Activated CD4-positive, alpha-beta T cell treated with anti-CD3 and anti-CD28 coated beads for 48 hours (primary cell): ENCODE measurements around the gene OBI1.

Experiments
- DNase-seq: peaks from one replicate; pipeline ENCODE4 v3.0.0-alpha.2; 2020

The OBI1 gene

DNA sequence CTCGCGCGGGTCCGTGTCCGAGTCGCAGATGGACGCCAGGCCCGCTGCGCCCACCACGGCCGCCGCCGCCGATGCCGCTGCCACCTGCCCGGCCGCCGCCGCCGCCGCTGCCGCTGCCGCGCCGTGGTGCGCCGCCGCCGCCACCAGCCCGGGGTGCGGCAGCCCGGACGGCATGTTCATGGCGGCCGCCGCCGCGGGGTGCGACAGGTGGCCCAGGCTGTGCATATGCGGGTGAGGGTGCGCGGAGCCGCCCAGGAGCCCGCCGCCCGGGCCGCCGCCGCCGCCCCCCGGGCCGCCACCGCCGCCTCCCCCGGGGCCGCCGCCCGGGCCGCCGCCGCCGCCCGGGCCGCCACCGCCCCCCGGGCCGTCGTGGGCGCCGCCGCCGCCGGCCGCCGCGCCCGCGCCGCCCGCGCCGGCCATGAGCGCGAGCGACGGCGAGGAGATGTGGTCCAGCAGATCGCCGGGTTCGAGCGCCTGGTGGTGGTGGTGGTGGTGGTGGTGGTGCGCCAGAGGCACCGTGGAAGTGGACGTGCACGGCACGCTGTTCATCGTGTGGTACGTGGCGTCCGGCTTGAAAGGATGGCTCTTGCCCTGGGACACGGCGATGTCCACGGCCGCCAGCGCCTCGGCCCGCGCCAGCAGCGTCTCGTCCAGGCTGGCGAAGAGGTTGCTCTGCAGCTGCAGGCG is 56.9 kb downstream of the OBI1 start:
- DNase-seq = no peak

DNA sequence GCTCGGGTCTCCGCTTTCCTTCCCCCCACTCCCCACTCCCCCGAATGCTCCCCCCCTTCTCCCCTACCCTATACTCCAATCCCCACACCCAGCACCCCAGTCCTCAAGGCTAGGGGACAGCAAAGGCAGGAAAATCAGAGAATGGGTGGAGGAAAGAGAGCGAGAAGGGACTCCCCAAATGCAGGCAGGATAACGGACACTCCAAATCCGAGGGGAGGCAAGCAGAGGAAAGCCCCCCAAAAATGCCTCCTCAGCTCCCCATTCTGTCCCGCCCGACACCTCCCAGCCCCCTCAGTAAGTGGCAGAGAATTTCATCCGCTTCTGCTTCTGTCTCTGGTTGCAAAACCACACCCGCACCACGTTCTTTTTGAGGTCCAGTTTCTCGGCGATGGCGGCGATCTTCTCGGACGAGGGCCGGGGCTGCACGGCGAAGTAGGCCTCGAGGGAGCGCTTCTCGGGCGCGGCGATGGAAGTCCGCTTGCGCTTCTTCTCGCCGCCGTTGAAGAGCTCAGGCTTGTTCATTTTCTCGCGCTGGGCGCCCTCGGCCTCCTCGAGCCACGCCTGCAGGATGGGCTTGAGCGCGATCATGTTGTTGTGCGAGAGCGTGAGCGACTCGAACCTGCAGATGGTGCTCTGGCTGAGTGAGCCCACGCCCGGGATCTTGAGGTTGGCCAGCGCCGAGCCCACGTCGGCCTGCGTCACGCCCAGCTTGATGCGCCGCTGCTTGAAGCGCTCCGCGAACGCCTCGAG is 57.7 kb downstream of the OBI1 start:
- DNase-seq = peak; percentile 37

DNA sequence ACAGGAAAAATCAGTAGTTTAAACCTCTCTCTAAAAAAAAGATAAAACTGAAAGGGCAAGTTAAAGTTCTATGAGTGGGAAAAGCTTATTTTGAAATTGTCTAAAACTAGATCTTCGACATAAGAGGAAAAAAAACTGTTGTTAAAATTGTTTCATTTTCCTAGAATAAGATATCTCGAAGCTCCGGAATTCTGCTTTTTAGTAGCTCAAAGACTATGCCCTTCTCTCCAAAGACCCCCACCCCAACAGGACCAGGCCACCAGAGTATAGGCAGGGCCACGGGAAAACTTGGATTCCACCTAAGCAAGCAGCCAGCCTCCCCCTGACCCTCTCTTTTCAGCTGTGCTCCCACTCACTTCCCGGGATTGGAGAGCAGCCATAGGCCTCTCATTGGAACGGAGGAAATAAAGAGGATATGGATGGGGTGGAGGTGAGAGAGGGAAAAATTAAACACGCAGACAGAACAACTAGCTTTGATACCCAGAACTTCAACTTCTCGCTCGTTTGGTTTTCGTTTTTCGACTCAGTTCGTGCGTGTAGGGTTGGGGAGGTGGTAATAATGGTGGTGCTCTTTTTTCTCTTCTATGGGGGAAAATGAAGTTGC is 58.6 kb downstream of the OBI1 start:
- no peak for DNase-seq

DNA sequence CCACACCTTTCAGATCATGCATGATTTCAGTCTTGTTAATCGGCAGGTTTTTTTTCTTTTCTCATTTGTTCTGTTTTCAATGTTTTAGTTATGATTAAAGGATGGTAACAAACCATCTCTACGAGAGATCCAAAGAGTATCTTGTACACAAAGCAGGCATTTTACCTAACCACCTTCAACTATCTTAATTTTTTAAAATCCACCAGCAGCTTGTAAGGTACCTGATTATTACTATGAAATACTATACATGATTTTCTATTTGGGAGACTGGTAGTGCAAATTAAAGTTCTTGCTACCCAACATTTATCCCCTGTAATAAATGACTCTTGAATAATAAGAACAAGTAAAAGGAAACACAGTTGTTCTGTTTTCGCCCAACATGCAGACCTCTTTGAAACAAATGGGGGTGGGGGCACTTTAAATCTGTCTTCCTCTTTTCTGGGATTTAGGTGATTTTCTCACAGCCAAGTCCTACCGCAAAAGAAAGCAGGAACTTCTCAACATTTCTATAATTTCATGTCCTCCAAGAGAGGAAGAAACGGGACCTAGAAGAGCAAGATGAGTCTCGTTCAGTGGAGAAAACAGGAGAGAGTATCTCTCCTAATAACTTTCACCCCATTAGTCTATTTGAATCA is 59.2 kb downstream of the OBI1 start:
- DNase-seq = no peak

DNA sequence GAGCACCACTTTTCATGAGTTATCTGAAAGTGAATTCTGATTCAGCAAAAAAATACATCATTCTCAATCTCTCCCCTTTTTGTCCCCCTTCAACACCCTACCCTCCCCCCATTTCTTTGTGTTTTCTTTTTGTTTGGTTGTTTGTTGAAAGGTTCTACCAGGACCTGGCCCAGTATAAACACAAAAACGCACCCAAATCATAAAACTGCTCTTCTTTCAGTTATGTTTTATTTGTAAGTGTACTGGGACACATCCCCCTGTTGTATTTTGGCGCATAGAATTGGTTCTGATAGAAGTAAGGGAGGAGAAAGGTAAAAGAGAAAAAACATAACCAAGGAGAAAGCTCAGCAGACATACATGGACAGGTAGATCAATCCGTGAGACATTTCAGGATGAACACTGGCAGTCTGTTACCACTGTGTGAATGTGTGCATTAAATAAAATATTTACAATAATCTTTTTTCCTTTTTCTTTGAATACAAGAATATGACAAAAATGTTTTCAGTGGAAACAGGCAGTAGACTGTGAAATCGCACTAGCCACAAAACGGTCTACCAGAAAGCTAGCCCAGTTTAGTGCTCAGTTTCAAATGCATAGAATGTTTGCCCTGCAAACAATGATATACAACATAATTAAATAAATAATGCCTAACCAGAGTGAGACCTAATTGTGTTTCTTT is 59.9 kb downstream of the OBI1 start:
- no peak for DNase-seq

DNA sequence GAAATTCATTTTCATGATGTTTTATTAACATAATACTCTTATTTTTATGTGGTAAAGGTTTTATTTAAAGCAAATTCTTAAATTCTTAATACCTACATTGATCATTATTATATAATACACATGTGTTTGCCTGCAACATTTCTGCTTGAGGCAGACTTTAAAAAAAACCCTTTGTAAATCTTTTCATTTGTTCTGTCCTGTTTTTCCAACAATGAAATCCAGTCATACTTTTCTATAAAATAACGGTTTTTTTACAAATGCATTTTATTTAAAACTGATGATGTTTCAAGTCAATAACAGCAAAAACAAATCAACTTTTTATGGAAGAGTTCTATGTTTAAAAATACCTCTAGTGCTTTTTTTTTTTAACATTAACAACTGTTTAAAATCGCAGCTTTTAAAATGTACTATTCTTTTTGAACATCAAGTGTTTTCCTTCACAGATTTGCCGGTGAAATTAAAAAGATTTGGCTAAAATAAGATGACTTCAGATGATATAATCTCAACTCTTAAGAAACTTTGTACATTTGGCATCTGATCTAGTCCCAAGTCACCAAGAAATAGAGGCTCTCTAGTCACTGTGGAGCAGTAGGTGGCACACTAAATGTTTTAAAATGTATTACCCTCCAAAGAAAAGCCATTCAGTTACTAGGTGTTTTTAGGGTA is 60.7 kb downstream of the OBI1 start:
- no peak for DNase-seq

DNA sequence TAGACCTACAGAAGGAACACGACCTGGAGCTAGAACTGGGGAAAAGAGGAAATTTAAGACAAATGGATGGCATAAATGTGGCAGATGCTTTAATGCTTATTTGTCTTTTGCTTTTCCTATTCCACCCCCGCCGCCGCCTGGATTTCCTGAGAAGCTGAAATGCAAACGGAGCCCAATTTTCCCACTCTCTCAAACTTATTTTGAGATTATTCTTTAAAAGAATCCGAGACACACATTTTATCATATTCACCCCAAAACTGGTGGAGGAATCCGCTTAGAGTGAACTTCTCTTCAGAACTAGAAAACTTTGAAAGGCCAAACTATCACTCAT is 61.4 kb downstream of the OBI1 start:
- no peak for DNase-seq

DNA sequence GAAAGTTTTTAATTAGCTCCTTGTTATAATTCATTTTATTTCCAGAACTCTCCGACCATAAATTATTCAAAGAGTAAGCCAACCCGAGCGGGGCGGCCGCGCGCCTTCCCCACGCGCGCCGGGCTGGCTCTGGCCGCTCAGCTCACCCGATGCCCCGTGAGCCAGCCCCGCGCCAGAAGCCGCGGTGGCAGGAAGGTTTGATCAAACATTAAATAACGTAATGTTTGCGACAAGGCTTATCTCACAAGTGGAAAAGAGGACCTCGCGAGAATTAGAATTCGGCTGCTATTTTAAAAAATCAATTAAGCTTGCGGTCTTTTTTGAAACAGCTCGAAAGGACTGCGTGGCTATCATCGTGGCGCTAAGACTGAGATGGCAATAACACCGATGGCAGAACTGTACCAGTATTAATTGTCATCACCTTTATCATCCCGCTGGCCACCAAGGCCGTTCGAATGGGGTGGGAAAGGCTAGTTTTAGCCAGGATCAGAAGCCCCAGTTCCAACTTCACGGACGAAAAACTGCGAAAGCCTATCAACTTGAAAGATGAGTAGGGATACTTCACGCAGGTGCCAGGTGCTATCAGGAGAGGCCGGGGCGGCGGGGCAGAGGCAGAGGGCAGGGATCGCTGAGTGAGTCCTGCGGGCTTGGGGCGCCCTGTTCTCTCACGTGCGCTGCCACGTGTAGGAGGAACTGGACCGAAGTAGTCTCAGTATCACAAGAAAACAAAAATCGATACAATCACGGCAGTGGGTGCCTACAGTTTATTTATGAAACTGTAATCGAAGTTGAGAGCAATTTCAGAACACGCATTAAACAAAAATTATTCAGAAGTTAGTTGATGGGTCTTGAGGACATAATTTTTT is 62.0 kb downstream of the OBI1 start:
- no peak for DNase-seq

DNA sequence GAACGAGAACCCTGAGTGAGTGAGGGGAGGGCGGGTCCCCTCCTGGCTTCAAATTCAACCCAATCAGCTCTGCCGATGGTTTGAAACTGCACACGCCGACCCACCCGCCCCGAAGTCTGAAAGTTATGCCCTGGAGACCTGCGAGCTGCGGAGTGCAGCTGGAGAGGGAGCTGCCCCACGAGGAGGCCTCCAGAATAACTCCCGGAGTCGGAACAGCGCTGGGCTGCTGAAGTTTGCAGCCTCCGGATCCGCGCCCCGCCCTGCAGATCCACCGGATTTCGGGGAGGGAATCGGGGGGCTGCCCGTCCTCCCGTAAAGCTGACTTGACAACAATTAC is 62.6 kb downstream of the OBI1 start:
- DNase-seq = no peak

DNA sequence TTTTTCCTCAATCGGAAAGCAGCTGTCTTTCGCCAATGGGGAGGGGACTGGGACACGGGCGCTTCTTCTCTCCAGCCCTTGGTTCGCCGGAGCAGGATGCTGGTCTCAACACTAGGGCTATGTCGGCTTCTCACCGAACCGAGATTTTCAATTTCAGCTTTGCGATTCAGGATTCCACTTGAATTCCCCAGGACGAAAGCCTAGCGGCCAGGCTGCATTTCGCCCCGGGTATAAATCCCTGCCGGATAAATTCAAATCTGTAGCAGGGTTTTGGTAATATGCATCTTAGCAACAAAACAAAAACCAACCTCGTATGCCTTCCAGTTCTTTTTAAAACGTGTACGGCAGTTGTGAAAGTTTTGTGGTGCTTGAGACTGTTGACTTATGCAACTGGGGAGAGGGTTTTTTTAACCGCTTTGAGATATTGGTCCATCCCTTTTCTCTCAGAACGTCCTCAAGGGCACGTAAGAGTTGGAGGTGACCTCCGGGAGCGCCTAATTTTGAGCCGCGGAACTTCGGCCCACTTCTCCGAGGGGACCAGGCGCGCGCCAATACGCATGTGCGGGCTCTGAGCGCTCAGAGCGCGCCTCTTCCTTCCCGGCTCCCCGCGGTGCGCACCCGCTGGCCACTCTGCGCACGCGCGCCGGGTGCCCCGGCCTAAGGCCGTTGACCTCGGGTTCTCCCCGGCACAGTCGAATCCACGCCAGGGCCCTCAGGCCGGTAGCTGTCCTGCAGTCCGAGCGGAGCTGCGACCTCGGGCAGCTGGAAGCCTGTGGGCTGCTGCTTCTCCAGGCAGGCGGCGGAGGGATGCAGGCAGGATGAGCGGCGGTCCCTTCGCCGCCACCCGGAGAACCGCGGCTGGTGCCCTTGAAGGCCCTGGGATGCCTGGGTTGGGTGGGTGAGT is 63.2 kb downstream of the OBI1 start:
- DNase-seq = peak; percentile 44

DNA sequence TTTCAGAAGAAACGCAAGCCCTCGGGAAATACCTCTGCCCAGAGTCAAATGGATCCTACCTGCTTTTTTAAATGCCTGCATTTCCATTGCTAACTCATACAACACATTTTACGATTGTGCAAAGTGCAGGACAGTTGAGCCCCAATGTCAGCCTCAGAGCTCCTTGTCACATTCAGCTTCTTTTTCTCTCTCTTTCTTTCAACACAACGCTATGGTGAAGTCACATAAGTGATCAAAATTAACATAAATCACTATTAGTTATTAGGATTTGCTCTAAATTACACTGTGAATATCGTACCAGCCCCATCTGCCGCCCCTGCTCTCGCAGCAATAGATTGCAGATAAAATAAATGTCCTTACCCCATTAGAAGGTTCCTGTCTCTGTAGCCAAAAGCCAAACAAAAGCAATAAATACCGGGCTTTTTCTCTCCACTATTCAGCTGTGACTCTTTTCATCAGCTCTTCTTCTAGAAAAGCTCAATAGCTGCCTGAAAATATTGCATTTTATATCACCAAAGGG is 64.4 kb downstream of the OBI1 start:
- DNase-seq = no peak

DNA sequence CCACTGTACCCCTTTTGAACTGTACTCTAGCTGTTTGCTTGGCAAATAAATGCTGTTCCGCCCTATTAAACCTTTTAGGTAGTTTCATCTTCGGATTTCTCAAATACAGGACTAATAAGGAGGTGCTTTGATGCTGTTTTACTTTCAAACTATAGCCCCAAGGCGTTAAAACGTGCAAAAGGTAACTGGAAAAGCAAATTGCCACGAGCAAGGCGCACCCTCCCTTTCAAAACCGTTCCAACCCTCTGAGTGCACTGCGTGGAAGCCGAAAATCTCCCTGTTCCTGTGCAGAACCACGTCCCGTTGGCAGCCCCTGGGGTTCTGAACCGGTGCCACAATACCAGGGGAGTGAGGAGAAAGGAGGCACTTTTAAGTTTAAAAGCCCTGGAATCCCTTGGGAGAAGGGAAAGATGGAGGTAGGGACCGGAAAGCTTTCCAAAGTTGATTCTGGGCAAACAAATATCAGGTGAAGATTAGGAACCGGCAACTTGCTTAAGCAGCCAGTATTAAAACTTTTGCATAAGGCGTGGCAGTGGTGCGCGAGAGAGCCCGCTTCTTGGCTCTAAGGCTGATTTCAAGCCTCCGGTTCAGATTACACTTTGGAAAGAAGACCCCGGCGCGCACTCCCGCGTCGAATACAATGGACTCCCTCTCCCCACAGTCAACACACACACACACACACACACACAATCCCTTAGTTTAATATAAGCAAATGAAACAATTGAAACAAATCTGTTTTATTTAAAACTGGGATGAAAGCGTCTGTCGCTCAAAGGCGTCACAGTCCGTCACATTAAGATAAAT is 65.1 kb downstream of the OBI1 start:
- no peak for DNase-seq

DNA sequence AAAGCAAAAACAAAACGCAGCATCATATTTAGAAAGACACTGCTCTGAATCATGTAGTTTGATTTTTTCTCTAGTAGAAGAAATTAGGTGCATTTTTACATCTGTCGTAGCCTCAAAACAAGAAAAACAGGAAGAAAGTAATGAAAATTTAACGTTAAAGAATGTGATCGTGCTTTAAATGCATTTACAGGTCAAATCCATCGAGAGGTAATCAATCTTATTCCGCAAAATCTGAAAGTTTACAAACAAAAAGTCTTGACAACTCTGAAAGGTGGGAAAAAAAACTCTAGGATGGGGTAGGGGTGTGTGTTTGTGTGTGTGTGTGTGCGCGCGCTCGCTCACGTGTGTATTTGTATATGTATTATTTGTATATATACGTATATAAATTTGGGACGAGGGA is 65.8 kb downstream of the OBI1 start:
- DNase-seq = no peak

DNA sequence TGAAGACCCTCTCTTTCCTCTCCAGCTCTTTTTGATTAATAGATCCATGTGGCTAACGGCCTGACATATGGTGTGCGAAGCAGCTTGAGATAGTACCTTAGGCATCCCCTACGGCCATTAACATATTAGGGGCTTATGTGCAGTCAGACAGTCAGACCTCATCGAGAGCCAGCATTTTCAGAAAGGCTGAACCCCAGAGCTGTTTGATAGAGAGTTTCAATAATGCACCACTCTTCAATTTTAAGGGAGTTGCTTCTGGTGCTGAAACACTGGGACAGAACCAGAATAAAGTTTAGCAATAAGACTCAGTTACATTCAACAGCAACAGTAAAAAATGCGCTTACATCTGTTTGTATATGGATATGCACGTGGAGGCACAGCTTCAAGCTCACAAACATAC is 66.4 kb downstream of the OBI1 start:
- DNase-seq = no peak

DNA sequence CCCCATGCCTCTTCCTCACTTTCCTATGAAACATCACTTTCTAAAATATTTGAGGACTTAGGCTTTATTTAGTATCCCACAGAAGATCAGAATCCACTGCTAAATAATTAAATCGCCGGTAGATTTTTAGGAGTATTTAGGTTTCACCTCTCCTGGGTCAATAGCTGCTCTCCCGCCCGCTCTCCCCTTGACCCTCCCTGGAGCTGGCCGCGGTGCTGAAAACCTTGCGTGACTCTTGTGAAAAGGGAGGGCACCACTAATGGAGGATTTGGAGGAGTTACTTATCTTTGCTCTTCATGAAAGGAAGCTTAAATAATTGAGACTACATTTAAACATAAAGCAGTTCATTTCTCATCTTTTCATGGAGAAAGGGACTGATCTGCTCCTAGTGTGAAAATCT is 69.7 kb downstream of the OBI1 start:
- no peak for DNase-seq

DNA sequence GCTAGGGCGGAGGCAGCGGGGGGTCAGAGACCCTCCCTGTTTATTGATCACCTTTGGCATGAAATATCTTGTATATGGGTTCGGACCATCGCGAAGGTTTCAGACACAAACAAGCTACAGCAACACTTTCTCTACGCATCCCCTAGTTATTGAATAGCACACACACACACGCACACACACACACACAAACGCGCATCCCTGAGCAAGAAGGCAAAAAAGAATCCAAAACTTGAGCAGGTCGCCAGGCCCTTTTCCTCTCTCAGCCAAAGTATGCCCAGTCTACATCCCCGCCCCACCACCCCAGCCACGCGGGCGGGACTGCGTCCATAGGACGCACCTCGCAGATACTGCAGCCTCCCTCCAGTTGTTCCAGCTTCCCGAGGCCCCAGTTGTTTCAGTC is 71.6 kb downstream of the OBI1 start:
- DNase-seq = no peak

DNA sequence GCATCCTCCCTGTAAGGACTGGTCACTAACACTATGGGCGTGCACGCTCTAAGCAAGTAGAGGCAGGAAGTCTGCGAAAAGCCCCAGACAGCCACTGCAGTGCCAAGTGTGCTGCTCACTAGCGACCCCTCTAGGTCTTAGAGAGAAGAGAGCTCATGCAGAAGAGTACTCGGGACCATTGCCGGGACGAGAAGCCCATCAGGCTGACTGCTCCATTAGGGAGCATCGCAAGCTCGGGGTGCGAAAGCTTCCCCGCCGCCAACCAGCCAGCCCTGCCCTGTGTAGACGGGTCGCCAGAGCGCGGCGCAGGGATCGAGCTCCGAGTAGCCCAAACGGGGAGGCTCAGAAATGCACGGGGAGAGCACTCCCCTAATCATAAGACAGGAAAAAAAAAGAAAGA is 72.2 kb downstream of the OBI1 start:
- DNase-seq = no peak

DNA sequence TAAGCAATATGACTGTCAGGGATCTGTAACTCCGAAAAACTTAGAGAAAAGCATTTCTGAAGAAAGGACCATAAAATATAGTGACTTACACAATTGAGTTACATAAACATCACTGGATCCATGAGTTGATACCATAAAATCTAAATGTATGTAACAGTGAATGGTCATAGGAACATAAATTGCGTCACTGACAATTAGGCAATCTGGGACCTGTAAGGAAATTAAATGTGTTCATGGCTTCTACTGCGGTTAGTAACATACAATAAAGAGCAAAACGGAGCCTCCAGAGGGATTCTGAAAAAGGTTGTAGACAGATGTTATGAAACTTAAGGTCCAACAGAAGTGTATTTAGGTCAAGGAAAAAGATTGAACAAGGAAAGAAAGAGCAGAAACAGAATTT is 82.7 kb downstream of the OBI1 start:
- DNase-seq = no peak

DNA sequence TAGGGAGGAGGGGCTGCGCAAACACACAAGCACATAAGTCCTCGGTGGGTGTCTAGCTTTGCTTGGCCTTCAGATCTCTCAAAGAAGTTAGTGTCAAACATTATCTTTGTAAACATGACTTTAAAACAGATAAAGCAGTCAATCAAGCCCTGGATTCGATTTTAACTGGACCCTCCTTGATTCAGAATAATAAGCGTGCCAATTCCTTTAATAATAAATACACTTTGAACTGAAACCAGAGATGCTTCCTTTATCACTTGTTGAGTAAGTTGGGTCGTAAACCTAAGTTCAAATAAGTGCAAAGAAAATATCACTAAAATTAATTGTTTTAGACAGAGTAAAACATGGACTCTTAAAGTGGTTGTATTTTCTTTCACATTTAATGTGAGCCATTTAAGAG is 86.5 kb downstream of the OBI1 start:
- DNase-seq = no peak

DNA sequence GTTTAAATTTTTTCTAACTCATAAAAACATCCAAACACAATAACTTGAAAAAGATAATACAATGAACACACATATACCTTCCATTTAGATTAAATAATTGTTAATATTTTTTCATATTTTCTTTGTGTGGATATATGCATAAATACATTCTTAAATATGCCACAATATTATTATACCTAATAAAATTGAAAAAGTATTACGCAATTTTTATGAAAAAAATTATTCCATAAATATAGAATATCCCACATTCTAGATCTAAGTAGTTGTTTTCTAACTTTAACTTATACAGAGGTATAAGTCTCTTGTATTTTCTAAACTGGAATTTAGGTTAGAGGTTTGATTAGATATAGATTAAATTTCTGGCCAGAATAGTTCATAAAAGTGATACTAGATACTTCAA is 89.9 kb downstream of the OBI1 start:
- DNase-seq = no peak
